NCI-H748 (cell line): ENCODE measurements around the gene TVP23A.

Experiments used
- DNase-seq: peaks from one replicate; lab custom pipeline; 2025; ENCODE audit not compliant: unreplicated experiment; lab: John Stamatoyannopoulos, UW

The TVP23A gene

GRCh38 chr16:10817963-10818941 lies at the start of gene TVP23A:
TVP23A (minus strand) TSS chr16:10818794; CDS start chr16:10818493, 301 bp downstream.
- no peak for DNase-seq

GRCh38 chr16:10868104-10868595 lies 49.6 kb upstream of the TVP23A start:
- no peak for DNase-seq

- no peak for DNase-seq
Measured at GRCh38 chr16:10867199-10867598, 48.6 kb upstream of the TVP23A start.

- no peak for DNase-seq
Measured at GRCh38 chr16:10865991-10866966, 47.7 kb upstream of the TVP23A start.

GRCh38 chr16:10862438-10862837 lies 43.8 kb upstream of the TVP23A start:
- DNase-seq: no peak

GRCh38 chr16:10859658-10860057 lies 41.1 kb upstream of the TVP23A start:
- no peak for DNase-seq

GRCh38 chr16:10859020-10859419 lies 40.4 kb upstream of the TVP23A start:
- DNase-seq: no peak

- DNase-seq: no peak
Measured at GRCh38 chr16:10858203-10858602, 39.6 kb upstream of the TVP23A start.

GRCh38 chr16:10856042-10856441 lies 37.4 kb upstream of the TVP23A start:
- no peak for DNase-seq

- no peak for DNase-seq
Measured at GRCh38 chr16:10852948-10853347, 34.4 kb upstream of the TVP23A start.

GRCh38 chr16:10852286-10852685 lies 33.7 kb upstream of the TVP23A start:
- no peak for DNase-seq

- DNase-seq: peak; percentile 69
Measured at GRCh38 chr16:10851512-10851911, 32.9 kb upstream of the TVP23A start.

- DNase-seq: no peak
Measured at GRCh38 chr16:10850478-10850850, 31.9 kb upstream of the TVP23A start.

GRCh38 chr16:10849736-10850477 lies 31.3 kb upstream of the TVP23A start:
- DNase-seq: no peak

GRCh38 chr16:10847176-10847575 lies 28.6 kb upstream of the TVP23A start:
- DNase-seq: no peak

GRCh38 chr16:10846213-10846998 lies 27.8 kb upstream of the TVP23A start:
- DNase-seq: no peak

- no peak for DNase-seq
Measured at GRCh38 chr16:10840703-10841102, 22.1 kb upstream of the TVP23A start.

- no peak for DNase-seq
Measured at GRCh38 chr16:10839279-10839666, 20.7 kb upstream of the TVP23A start.

- no peak for DNase-seq
Measured at GRCh38 chr16:10838621-10839278, 20.2 kb upstream of the TVP23A start.
